ENCODE data around the gene CEACAM8. TPM values are rescaled to one million over a fixed set of nuclear protein-coding genes. Genes with fewer than 3 reads are reported as not detected.
A peak's percentile ranks its signal among the peaks of the same experiment; 100 is the strongest.

Gene CEACAM8
- total RNA-seq, 1 experiment from 2014 or later: not detected

GRCh38 chr19:42596391-42597072, 1.8 kb upstream of the CEACAM8 start:
- no TSS peak for BruUV-seq (replicated peaks)
- CTCF ChIA-PET: interaction anchor here (0.7 to 2.1 kb wide), 11 partner anchors 11 to 187 kb away, joined by 3 to 16 read pairs (median 4); no protein-coding TSS in a partner anchor
- Histone ChIP-seq H3K9me2 (ENCODE audit: insufficient read depth) (no peaks in the 10 kb centered on the region), H2AFZ (ENCODE audit: low read depth, low read length, poor library complexity, severe bottlenecking) (no peak overlapping the region), H4K20me1 (ENCODE audit: insufficient read depth) (no peaks in the 10 kb centered on the region), H3K9me3 (ENCODE audit: control insufficient read depth in 1 of 2, insufficient read depth in 1 of 2, low read depth in 1 of 2, low read length in 2 of 2) (no peaks in the 10 kb centered on the region), H3K36me3 (ENCODE audit: control insufficient read depth in 1 of 2, insufficient read depth in 2 of 2, low read length in 2 of 2) (no peaks in the 10 kb centered on the region), H3K27me3 (ENCODE audit: insufficient read depth, low read length) (peaks cover 8% of the 10 kb centered on the region; the same call in 1 of the 2 replicates), H3K9ac (ENCODE audit: low read length) (no peak overlapping the region), H3K79me2 (ENCODE audit: insufficient read depth, low read length) (no peaks in the 10 kb centered on the region), H3K4me1 (ENCODE audit: control insufficient read depth in 1 of 2, insufficient read depth in 2 of 2, low read length in 2 of 2) (no peaks in the 10 kb centered on the region), H3K4me3 (replicated peaks in 1 of 2; ENCODE audit: low read depth in 1 of 2, low read length in 2 of 2) (no peak overlapping the region), H3K27ac (ENCODE audit: low read depth, low read length) (no peak overlapping the region), H3K4me2 (ENCODE audit: low read length) (no peak overlapping the region)
- TF ChIP-seq MAX (IDR thresholded peaks at IDR 0.05) (peak; percentile 33; the same call in 1 of the 2 replicates), CTCF (IDR thresholded peaks at IDR 0.05 in 2 of 3, conservative IDR thresholded peaks at IDR 0.05 in 1 of 3; ENCODE audit: borderline replicate concordance in 1 of 3, insufficient read depth in 1 of 3, low read depth in 2 of 3, low read length in 2 of 3) (peak; percentile 59 to 96 (median 92)), RAD21 (IDR thresholded peaks at IDR 0.05; ENCODE audit: low read depth) (peak; percentile 62), ZNF274 (IDR thresholded peaks at IDR 0.05; ENCODE audit: low read depth, low read length) (no peak)
- DNase-seq (ENCODE audit: low read depth, low spot score) (no peak), ATAC-seq (peak; percentile 91)
- RAD21 ChIA-PET (ENCODE audit: low non-redundant PET in 1 of 2, low total read pairs in 2 of 2, uncharacterized antibody in 2 of 2, unreplicated experiment in 2 of 2): no interaction called here
- intact Hi-C loops (cut with micrococcal nuclease): loop anchor here (1.0 to 5.0 kb wide), 2 partner anchors 34 to 146 kb away; no protein-coding TSS in a partner anchor
- POLR2A ChIA-PET: no interaction called here

Data from HCT116 (cell line).